ENCODE data around the gene ZBTB18.
"Not testable (repeated sequence)": the region's sequence is repeated elsewhere in the genome, so short reads cannot be mapped to it uniquely, and the experiment has no call there.

The ZBTB18 gene

DNA sequence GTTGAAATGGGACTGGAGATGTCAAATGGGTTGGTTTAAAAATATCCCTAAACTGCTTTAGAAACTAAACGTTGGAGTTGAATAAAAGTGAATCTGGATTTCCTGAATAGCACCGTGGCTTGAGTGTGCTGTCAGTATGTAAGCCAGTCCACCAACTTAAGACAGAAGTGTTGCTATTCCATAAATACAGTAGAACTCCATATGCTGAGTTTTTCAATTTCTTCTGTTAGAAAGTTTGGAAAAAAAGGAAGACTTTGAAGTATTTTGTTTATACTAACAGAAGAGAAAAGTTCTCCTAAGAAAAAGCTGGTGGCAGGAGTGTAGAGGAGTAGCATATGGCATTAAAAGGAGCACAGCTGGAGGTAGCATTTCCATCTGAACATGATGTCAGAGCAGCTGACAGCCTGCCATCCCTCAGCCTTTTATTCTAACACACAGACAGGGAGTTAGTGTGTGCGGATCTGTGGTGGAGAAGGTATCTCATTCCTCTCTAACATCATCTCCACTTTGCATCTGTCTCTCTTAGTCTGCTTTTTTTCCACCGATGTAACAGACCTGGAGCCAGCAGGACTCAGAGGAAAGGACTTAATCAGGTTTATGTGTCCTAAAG, at the start of gene ZBTB18:
TSS of gene ZBTB18 (plus strand) at position 449 of the 610 bp plus-strand sequence. CDS start at position 598, 149 bp downstream.
- peak; percentile 64 for DNase-seq (ENCODE audit: low read depth, low spot score)

DNA sequence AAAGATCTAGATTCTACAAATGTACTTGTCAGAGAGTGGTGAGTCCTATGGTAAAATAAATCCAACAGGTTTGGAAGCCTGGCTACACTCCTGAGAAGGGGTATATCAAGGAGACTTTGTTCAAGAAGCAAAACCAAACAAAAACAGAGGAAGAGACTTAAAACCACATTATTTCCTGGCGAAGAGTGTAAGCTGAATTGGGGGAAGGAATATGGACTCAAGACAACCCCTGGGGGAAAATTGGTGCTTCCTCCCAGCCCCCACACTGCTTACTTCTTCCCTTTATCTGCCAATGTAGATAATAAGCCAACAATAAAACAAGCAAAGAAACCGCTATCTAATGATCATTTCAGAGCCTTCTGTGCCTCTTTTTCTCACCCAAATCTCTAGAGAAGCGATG, 48.4 kb upstream of the ZBTB18 start:
- no peak for DNase-seq (ENCODE audit: low read depth, low spot score)

DNA sequence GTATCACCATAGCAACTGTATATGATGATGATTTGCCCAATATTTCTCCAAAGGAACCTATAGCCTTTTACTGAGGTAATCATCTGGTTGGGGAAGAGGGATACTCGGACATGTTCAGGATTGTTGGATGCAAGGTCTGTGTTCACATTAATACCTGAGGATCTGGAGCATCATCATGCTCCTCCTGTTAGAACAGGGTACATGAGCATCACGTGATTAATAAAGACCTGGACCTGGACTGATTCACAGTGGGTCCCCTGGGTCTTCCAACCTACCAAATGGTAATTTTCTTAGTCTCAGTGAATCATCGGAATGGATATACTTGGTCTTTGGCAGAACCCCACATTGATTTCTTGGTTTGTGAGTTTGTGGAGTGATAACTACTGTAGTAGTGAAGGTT, 45.6 kb upstream of the ZBTB18 start:
- DNase-seq (ENCODE audit: low read depth, low spot score) = no peak

DNA sequence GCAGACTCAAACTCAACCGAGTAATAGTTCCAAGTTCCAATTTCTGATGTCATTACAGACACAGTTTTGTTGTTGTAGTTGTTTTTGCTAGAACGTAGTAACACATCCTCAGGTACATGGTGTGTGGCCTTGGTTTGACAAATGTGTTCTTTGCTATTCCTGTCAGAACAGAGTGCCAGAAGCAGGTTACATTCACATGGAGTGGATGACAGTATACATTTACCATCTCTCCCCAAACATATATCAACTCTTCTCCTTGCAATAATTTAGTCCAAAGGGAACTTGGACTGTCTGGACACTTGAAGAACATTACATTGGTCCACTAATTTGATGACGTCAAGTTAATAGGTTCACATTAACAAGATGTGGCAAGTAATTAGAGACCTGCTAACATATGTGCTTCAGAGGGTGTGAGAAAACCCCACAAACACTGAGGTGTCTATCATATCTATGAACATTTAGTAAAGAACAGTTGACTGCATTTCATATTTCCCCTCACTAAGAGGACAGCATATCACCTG, 44.6 kb upstream of the ZBTB18 start:
- no peak for DNase-seq (ENCODE audit: low read depth, low spot score)

DNA sequence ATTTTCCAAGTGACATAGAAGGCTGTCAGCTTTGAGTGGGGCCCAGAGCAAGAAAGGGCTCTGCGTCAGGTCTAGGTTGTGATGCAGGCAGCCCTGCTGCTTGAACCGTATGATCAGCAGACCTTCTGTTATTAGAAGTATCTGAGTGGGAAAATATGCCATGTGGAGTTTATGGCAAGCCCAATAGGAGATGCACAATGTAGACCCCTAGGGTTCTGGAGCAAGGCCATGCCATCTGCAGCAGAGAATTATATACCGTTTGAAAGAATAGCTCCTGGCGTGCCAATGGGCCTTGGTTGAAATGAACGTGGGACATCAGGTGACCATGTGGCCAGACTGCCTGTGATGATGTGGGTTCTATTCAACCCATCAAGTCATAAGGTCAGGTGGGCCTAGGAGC, 44.1 kb upstream of the ZBTB18 start:
- DNase-seq (ENCODE audit: low read depth, low spot score) = no peak

DNA sequence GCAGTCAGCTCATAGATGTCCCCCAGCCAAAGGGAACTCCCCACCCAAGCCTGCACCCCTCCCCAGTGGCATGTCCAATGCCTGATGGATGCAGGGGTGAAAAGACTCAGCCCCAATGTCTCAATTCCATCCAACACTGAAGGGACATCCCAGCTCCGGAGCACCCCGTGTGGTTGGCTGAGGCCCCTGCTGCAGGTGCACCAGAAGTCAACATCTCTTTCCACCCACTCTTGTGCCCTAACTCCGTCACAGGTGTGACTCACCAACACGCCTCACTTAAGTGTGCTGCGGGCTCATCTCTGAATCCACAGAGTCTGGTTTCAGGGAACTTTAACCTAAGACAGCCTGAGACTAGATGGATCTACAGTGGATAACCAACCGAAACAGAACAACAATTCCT, 40.9 kb upstream of the ZBTB18 start:
- no peak for DNase-seq (ENCODE audit: low read depth, low spot score)

DNA sequence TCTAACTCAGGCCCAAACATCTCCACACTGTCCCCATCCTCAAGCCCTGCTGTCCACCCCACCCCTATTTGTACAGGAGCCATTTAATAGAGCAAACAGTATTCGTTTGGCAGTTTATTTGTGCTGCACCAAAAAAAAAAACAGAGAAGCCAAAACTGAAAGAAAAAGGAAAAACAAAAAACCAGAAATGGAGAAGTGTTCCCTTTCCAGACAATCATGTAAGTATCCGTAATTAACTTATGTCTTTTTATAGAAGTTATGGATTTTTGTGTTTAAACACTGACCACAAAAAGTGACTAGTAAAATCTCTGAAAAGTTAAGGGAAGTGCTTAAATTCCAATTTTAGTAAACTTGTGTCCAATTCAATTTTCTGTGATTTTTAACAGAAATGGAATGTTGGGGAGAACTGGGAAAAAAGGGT, 40.4 kb upstream of the ZBTB18 start:
- no peak for DNase-seq (ENCODE audit: low read depth, low spot score)

DNA sequence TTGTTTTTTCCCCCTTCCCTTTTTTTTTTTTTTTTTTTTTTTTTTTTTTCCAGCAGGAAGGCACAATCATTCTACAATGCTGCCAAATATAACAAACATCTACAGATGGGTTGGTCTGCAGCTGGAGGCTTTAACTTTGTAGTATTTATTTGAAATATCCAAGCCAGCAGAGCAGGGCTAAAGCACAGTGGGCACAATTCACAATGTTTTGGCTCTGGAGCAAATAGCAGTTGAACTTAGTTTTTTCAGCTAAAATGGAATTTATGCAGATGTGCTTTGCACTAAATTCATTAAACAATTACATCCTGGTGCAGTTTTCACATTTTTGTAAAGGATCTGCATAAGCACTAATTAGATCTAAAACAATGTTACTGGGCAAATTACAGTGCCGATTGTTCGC, 39.8 kb upstream of the ZBTB18 start:
- DNase-seq (ENCODE audit: low read depth, low spot score) = peak; percentile 20

DNA sequence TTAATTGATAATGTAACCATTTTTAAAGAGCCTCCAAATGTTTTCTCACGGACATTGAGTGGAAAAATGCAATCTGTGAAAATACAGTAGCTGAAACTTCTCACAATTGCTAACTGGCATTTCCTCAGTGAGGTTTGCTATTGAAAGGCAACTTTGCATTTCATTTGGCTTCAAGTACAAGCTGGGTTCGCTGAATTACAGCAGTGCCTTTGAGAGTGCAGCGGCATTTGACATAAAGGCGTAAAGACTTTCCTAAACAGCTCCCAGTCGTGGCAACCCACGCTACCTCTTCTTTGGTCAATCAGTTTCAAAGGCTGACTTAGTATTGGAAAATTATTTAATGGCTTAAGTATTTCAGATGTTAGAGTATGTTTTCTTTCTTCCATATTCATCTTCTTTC, 39.3 kb upstream of the ZBTB18 start:
- no peak for DNase-seq (ENCODE audit: low read depth, low spot score)

DNA sequence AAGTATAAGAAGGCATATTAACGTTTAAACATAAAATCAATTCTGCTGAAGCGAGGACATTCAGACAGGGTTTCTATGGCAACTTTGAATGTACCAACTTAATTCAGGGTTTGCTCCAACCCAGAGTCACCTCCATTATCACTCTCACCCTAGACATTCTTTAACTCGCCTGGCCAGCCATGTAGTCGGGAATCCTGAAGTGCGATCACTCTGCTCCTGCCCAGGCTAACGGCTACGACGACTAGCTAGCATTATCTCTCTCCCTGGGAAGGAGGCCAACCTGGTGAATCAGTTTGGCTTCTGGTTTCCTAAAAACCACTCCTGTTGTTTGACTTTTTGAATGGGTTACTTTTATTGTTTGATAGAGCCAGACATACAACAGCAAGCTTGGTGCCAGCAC, 38.9 kb upstream of the ZBTB18 start:
- no peak for DNase-seq (ENCODE audit: low read depth, low spot score)

DNA sequence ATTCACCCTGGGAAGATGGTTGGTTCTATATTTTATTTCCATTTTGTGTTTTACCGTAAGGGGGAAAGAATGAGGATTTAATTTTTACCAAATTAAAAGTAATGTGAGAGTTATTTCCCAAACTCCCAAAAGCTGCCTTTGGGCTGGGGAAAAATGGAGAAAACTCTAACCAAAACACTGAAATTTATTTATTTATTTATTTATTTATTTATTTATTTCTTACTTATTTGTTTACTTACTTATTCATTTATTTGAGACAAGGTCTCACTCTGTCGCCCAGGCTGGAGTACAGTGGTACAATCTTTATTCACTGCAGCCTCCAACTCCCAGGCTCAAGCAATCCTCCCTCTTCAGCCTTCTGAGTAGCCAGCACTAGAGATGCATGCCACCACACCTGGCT, 38.0 kb upstream of the ZBTB18 start:
- DNase-seq (ENCODE audit: low read depth, low spot score) = no peak

DNA sequence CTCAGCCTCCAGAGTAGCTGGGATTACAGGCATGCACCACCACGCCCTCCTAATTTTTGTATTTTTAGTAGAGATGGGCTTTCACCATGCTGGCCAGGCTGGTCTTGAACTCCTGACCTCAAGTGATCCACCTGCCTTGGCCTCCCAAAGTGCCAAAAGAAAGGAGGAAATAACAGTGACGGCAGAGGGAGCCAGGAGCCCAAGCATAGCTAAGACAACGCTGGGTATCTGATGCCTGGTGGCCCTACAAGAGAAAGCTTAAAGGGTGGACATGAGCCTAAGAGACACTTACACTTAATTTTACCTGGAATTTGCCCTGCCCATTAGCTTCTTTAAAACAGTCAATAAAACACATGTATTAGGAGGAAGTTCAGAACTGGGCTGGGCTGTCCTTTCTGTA, 36.2 kb upstream of the ZBTB18 start:
- DNase-seq (ENCODE audit: low read depth, low spot score) = not testable (repeated sequence)

DNA sequence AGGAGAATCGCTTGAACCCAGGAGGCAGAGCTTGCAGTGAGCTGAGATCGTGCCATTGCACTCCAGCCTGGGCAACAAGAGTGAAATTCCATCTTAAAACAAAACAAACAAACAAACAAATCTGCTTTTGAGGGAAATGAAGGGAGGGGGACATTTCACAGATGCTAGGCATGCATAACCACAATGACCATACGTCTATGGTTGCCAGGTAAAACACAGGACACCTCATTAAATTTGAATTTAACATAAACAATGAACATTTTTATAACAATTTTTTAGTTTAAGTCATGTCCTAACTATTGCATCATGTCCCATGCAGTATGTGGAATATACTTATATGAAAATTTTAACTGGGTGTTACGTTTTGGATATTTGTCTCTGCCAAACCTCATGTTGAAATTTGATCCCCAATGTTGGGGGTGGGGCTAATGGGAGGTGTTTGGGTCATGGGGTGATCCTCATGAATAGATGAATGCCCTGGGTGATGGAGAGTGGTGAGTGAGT, 31.0 kb upstream of the ZBTB18 start:
- no peak for DNase-seq (ENCODE audit: low read depth, low spot score)

DNA sequence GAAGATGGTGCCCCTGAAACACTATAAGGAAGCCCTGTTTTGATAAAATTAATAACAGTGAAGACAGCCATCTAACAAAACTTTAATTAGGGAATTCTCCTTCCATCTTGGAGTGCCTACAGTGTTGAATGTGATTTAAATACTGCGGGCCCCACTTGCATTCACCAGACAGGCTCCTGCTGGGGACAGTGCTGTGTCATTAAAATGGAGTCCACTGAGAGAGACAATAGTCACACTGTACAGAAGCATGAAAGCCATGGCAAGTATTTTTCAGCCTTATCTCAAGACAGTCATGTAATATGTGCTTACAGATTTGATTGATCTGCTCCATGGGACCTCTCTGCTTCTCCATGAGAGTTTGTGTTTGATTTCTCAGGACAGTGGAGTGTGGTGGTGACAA, 29.7 kb upstream of the ZBTB18 start:
- DNase-seq (ENCODE audit: low read depth, low spot score) = no peak

DNA sequence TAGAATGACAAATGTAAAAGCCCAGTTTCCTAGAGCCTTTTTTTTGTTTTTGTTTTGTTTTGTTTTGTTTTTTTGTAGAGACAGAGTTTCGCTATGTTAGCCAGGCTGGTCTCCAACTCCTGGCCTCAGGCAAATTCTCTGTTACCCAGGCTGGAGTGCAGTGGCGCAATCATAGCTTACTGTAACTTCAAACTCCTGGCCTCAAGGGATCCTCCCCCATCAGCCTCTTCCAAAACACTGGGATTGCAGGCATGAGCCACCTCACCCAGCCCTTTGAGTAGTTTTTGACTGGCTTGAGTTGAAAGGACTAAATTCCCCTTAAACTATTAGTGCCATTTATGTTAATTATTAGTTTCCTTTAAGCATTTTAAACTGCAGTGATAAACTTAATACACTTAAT, 28.8 kb upstream of the ZBTB18 start:
- DNase-seq (ENCODE audit: low read depth, low spot score) = no peak

DNA sequence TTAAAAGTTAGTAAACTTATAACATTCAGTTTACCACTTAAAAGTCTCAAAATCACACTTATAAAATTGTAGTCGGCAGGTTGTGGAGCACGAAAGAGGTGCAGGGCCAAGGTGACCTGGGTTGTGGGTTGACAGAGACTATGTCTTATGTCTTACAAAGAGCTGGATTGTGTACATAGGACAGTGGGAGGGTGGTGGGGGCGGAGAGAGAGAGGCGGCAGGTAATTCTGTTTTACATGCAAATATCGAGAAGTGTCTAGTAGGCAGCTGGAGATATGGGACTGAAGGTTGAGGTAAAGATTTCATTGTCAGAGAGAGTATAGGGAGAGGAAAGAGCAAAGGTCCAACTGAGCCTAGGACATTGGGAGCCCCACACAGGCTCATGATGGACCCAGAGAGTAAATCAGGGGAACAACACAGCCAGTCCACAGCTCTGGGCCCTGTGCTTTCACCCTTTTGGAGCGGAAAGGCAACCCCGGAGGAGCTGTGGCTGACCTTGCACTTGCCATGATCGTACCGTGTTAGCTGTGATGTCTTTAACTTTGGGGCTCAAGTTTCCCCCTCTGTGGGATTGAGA, 28.1 kb upstream of the ZBTB18 start:
- no peak for DNase-seq (ENCODE audit: low read depth, low spot score)

DNA sequence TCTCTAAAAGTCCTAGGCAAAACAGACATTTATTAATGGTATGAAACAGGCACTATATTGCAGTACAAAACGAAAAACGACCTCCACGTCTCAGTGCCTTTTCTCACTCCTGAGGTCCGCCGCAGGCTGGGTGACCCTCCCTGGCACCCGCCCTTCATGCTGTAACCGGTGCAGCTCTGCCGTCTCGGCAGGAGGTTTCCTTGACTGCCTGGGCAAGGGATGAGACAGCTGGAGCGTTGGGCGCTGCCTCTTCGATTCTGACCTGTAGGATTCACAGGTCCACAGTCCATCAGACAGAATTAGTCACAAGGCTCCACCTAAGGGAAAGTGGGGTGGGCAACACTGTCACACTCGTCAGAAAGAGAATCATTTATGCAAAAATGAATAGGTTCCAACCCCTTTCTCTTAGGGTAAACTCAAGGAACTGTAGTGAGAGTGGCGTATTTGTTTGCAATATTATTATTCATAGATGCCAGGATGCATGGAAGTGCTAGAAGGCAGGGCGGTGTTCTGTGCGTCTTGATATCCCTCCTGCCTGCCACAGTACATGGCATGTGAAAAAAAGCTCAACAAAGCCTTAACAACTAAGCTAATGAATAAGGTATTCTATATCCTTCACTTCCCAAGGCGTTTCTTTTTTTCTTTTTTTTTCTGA, 23.5 kb upstream of the ZBTB18 start:
- DNase-seq (ENCODE audit: low read depth, low spot score) = no peak

DNA sequence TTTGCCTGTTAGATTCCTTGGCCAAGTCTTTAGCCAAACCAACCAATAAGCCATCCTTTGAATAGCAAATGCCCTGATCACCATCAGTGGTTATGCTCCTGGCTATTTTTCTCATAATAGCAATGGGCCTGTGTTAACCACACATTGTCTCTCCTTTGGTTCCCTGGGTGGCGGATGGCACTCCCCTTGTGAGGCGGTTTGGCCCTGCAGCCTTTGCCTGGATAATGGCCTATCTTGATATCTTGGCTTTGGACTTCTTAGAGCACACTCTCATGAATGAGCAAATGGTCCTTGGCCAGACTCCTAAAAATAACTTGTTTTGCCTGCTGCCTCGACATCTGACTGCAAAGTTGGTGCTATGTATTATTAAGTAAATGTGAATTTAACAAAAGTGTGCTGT, 22.4 kb upstream of the ZBTB18 start:
- DNase-seq (ENCODE audit: low read depth, low spot score) = no peak

DNA sequence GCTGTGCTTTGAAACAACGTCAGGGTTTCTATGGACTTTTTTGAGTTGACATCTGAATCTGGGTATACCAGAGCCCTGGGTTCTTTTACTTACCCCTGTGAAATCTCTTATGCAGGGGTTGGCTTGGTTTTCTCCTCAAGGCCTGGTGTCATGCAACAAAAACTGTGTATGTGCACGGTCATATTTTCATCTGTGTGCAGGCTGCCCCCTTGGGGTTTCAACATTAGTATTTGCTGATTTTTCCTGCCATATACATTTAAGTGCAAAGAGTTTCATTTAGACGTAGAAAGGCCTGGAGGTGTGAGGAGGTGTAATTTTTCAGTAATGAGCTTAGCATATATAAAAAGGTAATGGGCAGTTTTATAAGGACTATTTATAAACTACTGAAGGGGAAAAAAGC, 22.0 kb upstream of the ZBTB18 start:
- DNase-seq (ENCODE audit: low read depth, low spot score) = no peak

DNA sequence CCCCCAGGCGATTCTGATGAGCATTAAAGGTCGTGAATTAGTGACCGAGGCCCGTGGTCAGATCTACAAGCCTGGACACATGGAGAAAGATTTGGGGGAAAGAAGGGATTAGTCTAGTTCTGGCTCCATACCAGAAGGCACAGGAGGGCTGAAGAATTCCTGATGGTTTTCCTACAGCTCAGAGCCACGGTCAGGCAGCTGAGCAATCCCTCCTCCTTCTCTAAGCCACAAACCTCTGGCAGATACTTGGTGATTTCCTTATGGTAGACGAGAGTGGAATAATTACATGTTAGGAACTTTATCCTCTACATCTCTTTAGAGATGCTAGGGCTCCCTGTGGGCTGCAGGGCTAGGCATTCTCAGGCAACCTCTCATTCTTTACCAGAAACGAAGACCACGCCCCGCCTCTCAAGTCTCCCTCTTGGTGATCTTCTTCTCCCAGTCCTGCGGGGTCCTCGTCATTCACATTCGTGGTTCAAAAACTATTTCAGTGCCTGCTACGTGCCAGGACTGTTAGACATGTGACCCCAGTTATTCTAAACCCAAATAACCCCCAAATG, 20.5 kb upstream of the ZBTB18 start:
- DNase-seq (ENCODE audit: low read depth, low spot score) = no peak

DNA sequence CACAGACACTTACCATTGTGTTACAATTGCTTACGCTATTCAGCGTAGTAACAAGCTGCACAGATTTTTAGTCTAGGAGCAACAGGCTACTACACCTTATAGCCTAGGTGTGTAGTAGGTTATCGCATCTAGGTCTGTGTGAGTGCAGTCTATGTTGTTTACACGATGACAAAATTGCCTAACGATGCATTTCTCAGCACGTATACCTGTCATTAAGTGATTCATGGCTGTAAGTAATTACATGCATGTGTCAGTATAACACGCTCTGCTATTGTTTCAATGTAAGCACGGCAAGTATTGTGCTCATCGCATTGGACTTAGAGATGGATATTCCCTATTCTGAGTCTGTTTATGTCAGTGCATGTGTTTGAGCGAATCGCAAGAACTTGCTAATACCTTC, 15.7 kb upstream of the ZBTB18 start:
- no peak for DNase-seq (ENCODE audit: low read depth, low spot score)

DNA sequence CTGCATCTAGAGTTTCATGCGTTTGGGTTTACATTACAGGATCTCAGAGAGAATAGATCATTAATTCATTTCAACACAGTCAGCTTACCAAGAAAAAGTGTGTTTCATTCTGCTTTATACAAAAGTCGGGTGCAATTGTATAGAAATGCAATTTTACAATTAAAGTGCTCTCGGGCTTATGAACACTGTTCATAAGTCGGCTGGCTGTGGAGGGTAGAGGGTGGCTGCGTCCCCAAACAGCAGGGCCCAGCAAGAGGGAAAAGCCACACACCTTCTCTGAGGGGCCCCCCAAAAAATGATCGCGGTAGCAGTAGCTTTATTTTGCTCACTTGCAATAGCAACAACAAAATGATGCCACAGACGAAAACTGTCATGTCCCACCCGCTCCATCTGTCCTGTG, 13.8 kb upstream of the ZBTB18 start:
- DNase-seq (ENCODE audit: low read depth, low spot score) = no peak
